Measurements from ENCODE around the gene DPYSL3. TPM values are rescaled to one million over a fixed set of nuclear protein-coding genes. Genes with fewer than 3 reads are reported as not detected.

DPYSL3 gene
- total and polyA plus RNA-seq, 2 donors (not counting 3 experiments of a cell fraction or from before 2014, with no cell fraction given): 80.3 to 146 TPM

DNA sequence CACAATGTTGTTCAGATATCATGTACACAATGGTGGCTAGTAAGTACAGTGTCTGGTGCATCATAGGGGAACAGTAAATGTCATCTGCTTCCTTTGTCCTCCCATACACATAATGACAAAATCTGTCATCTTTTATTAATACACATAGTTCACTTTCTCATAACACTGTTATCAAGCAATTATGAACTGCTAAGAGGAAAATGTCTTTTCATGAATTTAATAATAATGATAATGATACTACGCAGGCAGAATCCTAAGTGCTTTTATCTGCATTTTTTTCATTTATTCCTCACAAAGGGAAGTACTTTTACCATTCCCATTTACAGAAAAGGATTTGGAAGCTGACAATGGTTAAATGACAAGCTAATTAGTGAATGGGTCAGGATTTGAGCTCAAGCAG lies 35.7 kb downstream of the DPYSL3 start:
- Histone ChIP-seq H4K20me1 (replicated peaks; ENCODE audit: control insufficient read depth, extremely low read depth, insufficient read depth, low read length) (no peaks in the 10 kb centered on the region), H3K79me2 (ENCODE audit: control insufficient read depth, insufficient read depth, low read length) (peaks cover 35% of the 10 kb centered on the region), H3K4me2 (ENCODE audit: insufficient read depth, low read length) (no peak overlapping the region), H2AFZ (ENCODE audit: low read depth, low read length) (no peak overlapping the region), H3K4me1 (ENCODE audit: control insufficient read depth, extremely low read depth, insufficient read depth, low read length) (peaks cover 2% of the 10 kb centered on the region), H3K9me3 (replicated peaks; ENCODE audit: control insufficient read depth, insufficient read depth, low read length) (no peaks in the 10 kb centered on the region), H3K36me3 (ENCODE audit: control insufficient read depth in 2 of 2, extremely low read depth in 1 of 2, insufficient read depth in 2 of 2, low read length in 2 of 2) (no peaks in the 10 kb centered on the region), H3K4me3 (replicated peaks in 1 of 3; ENCODE audit: insufficient read depth in 1 of 3, low read depth in 1 of 3, low read length in 3 of 3) (no peak overlapping the region), H3K27me3 (ENCODE audit: control insufficient read depth in 2 of 2, insufficient read depth in 2 of 2, low read length in 2 of 2) (no peaks in the 10 kb centered on the region), H3K9me1 (replicated peaks; ENCODE audit: control insufficient read depth, extremely low read depth, insufficient read depth, low read length) (no peaks in the 10 kb centered on the region), H3K9ac (replicated peaks; ENCODE audit: extremely low read depth, insufficient read depth, low read length) (no peak overlapping the region), H3K27ac (ENCODE audit: insufficient read depth, low read depth, low read length) (no peak overlapping the region)
- intact Hi-C loops (cut with micrococcal nuclease) (loop anchor here (1.0 kb wide), 1 partner anchor 8 kb away; no protein-coding TSS in a partner anchor), dilution Hi-C loops (cut with MboI; ENCODE audit: extremely low pct_ligation_motif_present, low sequenced_read_pairs) (no loop called here)
- CTCF ChIA-PET: interaction anchor here (1.4 to 1.7 kb wide), 2 partner anchors 9 to 20 kb away, joined by 4 to 7 read pairs; no protein-coding TSS in a partner anchor
- FAIRE-seq: no peak
- no TSS peak for BruUV-seq (replicated peaks)
- DNase-seq (ENCODE audit: low read depth, low spot score): no peak
- POLR2A ChIA-PET: no interaction called here
- TF ChIP-seq, protein P1, sequence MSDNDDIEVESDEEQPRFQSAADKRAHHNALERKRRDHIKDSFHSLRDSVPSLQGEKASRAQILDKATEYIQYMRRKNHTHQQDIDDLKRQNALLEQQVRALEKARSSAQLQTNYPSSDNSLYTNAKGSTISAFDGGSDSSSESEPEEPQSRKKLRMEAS (IDR thresholded peaks at IDR 0.05; ENCODE audit: insufficient read depth, insufficient read length): no peak
- TF ChIP-seq EZH2 (IDR thresholded peaks at IDR 0.05; ENCODE audit: borderline replicate concordance, low read depth, low read length, severe bottlenecking) (no peak), JUN (IDR thresholded peaks at IDR 0.05; ENCODE audit: borderline replicate concordance, insufficient read depth, insufficient read length, low read depth) (no peak), POLR2AphosphoS5 (IDR thresholded peaks at IDR 0.05; ENCODE audit: insufficient read depth, low read depth, low read length) (no peak), MYC (IDR thresholded peaks at IDR 0.05; ENCODE audit: low read depth, low read length) (no peak)

DNA sequence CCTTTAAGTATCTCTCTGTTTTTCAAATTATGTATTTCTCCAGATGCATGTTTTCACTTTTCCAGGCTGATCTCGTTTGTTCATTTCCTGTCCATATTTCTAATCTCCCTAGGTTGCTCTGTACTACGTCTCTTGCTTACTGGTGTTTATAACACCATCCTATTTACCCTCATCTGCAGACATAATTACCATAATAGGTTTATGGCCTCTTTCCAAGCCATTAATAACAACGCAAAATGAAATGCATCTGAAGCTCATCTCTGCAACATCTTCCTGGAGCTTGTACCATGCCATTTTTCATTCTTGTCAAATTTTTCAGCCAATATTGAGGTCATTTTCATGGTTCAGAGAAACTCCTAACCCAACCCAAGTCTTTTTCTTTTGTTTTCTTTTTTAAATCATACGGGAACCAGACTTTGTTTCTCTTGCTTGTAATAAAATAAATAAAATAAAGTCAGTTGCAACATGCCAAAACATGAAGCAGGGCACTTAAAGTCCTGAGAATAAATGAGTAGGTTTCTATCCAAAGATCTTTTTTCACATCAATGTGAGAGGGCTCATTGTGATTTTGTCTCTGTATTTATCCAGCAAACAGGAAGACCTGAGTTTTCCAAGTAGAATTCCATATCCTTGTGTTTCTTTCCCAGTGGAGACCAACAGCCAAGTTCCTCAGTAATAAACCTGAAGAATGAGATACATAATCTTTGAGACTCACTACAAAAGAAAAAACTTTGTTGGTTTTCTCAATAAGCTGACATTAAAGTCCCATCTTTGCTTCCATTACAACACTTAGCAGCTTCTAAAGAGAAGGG lies 37.0 kb downstream of the DPYSL3 start:
- H2AFZ ChIP-seq (ENCODE audit: low read depth, low read length): no peak overlapping the region
- no peaks in the 10 kb centered on the region for H3K4me1 ChIP-seq (ENCODE audit: control insufficient read depth, extremely low read depth, insufficient read depth, low read length)
- H3K4me2 ChIP-seq (ENCODE audit: insufficient read depth, low read length): no peak overlapping the region
- no peaks in the 10 kb centered on the region for H4K20me1 ChIP-seq (replicated peaks; ENCODE audit: control insufficient read depth, extremely low read depth, insufficient read depth, low read length)
- H3K9me3 ChIP-seq (replicated peaks; ENCODE audit: control insufficient read depth, insufficient read depth, low read length): no peaks in the 10 kb centered on the region
- FAIRE-seq (no peak), DNase-seq (ENCODE audit: low read depth, low spot score) (peak; percentile 41)
- intact Hi-C loops (cut with micrococcal nuclease) (no loop called here), dilution Hi-C loops (cut with MboI; ENCODE audit: extremely low pct_ligation_motif_present, low sequenced_read_pairs) (no loop called here)
- H3K27me3 ChIP-seq (ENCODE audit: control insufficient read depth in 2 of 2, insufficient read depth in 2 of 2, low read length in 2 of 2): no peaks in the 10 kb centered on the region
- no peak overlapping the region for H3K27ac ChIP-seq (ENCODE audit: insufficient read depth, low read depth, low read length)
- peaks cover 23% of the 10 kb centered on the region for H3K79me2 ChIP-seq (ENCODE audit: control insufficient read depth, insufficient read depth, low read length)
- no peak overlapping the region for H3K4me3 ChIP-seq (replicated peaks in 1 of 3; ENCODE audit: insufficient read depth in 1 of 3, low read depth in 1 of 3, low read length in 3 of 3)
- no peak overlapping the region for H3K9ac ChIP-seq (replicated peaks; ENCODE audit: extremely low read depth, insufficient read depth, low read length)
- no peaks in the 10 kb centered on the region for H3K9me1 ChIP-seq (replicated peaks; ENCODE audit: control insufficient read depth, extremely low read depth, insufficient read depth, low read length)
- POLR2A ChIA-PET: no interaction called here
- no peaks in the 10 kb centered on the region for H3K36me3 ChIP-seq (ENCODE audit: control insufficient read depth in 2 of 2, extremely low read depth in 1 of 2, insufficient read depth in 2 of 2, low read length in 2 of 2)
- BruUV-seq (replicated peaks): no TSS peak
- TF ChIP-seq GATA2 (IDR thresholded peaks at IDR 0.05; ENCODE audit: insufficient read depth, insufficient read length, low read depth, low read length): no peak
- CTCF ChIA-PET: interaction anchor here (1.0 to 1.7 kb wide), 3 partner anchors 8 to 86 kb away, joined by 4 to 7 read pairs (median 5); no protein-coding TSS in a partner anchor
